RWPE1 (cell line): Measurements from ENCODE around the gene MALAT1.

Source experiments
- CTCF ChIA-PET: fragments of 350-600 bp; sonication (Branson Sonifier 250); formaldehyde crosslinking; extraction: SDS; loops from one replicate; lab custom pipeline; 2021; lab: Yijun Ruan, JAX
- POLR2A ChIA-PET: fragments of 400-600 bp; formaldehyde crosslinking; extraction: SDS; loops from one replicate; lab custom pipeline; 2020; ENCODE audit warnings: antibody characterized with exemption; ENCODE audit not compliant: low non-redundant PET; lab: Yijun Ruan, JAX
- DNase-seq: peaks from one replicate; pipeline ENCODE4 v3.0.0; 2012; ENCODE audit warnings: low spot score
- H3K27ac ChIP-seq: fragments of 450-650 bp; 2 replicates; pipeline ENCODE4 v1.5.1; 2017
- TF ChIP-seq, protein P1 (sequence below): fragments of 450-650 bp; conservative IDR thresholded peaks from 2 replicates; pipeline ENCODE4 v1.5.1; 2017; ENCODE audit warnings: low read depth, mild to moderate bottlenecking

MALAT1 gene

DNA sequence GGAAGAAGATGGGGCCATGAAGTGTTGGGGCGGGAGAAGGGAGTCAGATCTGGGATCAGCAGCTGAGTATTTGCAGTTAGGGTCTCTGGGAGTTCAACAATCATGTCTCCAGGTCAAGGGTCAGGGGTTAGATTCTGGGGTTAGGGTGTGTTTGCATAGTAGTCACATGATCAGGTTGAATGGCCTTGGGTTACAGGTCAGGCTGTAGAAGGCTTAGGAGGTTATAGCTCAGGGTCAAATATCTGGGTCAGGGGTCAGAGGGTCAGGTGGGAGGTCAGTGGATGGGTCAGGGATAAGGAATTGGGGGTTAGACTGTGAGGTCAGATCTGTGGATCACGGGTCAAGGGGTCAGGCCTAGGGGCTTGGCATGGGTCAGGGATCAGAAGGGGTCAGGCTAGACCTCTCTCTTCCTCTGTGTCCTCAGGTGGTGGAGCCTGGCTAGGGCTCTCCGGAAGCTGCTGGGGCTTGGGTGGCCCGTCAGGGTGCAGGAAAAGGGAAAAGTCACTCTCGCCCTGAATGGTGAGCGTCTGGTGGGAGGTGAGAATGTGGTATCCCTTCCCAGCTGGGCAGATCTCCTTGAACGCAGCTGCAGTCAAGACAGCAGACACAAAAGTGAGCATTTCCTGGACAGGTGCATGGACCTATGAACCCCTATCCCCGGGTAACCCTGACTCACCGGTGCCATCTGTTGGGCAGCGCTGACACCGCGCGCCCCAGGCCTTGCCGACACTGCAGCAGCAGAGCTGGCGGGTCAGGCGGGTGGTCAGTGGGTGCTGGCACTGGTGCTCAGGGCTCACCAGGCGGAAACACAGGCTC lies 52.9 kb downstream of the MALAT1 start:
- H3K27ac ChIP-seq: no peak overlapping the region
- TF ChIP-seq, protein P1, sequence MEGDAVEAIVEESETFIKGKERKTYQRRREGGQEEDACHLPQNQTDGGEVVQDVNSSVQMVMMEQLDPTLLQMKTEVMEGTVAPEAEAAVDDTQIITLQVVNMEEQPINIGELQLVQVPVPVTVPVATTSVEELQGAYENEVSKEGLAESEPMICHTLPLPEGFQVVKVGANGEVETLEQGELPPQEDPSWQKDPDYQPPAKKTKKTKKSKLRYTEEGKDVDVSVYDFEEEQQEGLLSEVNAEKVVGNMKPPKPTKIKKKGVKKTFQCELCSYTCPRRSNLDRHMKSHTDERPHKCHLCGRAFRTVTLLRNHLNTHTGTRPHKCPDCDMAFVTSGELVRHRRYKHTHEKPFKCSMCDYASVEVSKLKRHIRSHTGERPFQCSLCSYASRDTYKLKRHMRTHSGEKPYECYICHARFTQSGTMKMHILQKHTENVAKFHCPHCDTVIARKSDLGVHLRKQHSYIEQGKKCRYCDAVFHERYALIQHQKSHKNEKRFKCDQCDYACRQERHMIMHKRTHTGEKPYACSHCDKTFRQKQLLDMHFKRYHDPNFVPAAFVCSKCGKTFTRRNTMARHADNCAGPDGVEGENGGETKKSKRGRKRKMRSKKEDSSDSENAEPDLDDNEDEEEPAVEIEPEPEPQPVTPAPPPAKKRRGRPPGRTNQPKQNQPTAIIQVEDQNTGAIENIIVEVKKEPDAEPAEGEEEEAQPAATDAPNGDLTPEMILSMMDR: peak; percentile 54; the same call in 1 of the 2 replicates
- CTCF ChIA-PET: interaction anchor here (0.5 to 2.2 kb wide), 12 partner anchors 9 to 271 kb away, joined by 3 to 12 read pairs (median 3); no protein-coding TSS in a partner anchor
- POLR2A ChIA-PET: no interaction called here
- no peak for DNase-seq

DNA sequence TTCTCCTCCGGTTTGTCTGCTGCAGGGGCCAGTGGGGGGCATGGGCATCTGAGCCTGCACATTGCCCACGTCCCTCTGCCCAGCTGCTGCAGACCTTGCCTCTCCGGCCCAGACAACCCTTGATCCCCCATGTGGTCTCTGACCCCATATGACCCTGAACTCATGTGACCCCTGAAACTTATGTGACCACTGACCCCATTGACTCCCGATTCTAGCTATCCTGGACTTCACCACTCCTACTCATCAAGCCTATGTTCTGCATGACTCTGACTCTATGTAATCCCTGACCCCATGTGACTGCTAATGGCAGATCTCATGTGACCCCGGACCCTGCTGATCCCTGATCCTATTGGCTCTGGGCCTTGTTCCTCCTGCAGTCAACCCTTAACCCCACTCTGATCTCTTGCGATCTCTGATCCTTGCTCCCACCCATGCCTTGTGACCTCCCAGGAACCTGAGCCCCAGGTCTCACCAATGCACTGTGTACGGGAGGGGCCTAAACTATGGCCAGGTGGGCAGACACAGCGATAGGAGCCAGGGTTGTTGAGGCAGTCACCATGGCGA lies 53.6 kb downstream of the MALAT1 start:
- POLR2A ChIA-PET: no interaction called here
- no peak overlapping the region for H3K27ac ChIP-seq
- CTCF ChIA-PET: interaction anchor here (0.5 to 2.2 kb wide), 10 partner anchors 8 to 272 kb away, joined by 3 to 12 read pairs (median 3); no protein-coding TSS in a partner anchor
- TF ChIP-seq, protein P1: 0 out of 2 replicates have a peak, but pooled peaks have one; percentile 5
- no peak for DNase-seq

DNA sequence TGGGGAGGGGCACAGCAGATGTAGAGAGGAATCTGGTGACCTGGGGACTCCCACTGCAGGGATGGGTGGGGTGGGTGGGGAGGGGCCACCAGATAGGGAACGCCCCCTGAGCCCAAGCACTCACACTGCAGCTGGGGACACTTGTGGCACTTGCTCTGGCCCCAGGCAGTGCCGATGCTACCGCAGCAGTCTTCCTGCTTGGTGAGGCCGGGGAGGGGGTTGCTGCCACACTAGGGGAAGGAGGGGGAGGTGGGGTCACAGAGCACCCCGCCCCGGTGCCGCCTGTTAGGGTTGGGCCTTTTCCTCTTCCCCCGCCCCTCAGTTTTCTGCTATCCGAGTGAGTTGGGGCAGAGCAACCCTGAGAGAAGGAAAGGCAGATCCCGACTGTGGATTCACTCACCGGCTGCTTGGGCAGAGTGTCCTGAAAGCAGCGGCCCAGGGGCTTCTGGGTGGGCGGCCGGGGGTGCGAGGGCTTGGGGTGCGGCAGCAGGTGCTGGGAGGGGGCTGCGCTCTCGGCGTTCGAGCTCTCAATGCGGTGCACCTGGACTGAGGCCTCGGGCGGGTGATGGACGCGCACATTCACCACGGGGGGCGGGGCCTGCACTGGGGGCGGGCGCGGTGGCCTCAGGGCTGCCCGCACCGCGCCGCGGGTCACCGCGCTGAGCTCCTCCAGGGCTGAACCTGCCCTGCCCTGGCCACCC lies 54.6 kb downstream of the MALAT1 start:
- TF ChIP-seq, protein P1: no peak
- no peak for DNase-seq
- ChIA-PET CTCF (no interaction called here), POLR2A (no interaction called here)
- no peak overlapping the region for H3K27ac ChIP-seq

DNA sequence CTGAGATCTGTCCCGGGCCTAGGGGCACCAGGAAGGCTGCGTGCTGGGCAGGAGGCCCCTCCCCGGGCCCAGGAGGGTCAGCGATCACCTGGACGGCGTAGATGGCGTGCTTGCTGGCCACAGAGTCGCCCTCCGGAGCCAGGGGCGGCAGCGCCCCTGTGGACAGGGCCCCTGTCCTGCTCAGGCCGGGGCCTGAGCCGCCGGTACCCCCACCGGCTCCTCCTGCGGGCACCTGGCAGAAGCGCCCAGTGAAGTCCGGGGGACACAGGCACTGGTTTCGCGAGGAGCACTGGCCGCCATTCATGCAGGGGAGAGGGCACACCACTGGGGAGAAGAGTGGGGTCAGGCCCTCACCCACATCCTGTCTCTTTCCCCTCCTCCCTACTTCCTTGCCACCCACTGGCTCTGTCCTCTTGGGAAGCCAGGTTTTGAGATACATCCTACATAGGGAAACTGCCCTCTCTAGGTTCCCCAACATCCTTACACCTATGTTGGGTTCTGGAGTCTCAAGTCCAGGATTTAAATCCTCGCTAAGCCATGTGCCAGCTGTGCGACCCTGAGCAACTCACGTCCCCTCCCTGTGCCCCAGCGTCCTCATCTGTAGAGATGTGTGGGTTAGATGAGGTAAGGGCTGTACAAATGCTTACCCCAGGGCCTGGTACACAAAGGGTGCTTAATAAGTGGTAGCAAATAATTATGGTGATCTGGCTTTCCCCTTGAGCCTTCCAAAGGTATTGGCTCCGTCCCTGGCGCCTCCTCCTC lies 55.4 kb downstream of the MALAT1 start:
- ChIA-PET CTCF (interaction anchor here (1.8 kb wide), 1 partner anchor 14 kb away, joined by 15 read pairs; no protein-coding TSS in a partner anchor), POLR2A (interaction anchor here (1.3 kb wide), 1 partner anchor 14 kb away, joined by 3 read pairs; no protein-coding TSS in a partner anchor)
- TF ChIP-seq, protein P1: no peak
- no peak for DNase-seq
- H3K27ac ChIP-seq: peak overlapping the region; percentile 86

DNA sequence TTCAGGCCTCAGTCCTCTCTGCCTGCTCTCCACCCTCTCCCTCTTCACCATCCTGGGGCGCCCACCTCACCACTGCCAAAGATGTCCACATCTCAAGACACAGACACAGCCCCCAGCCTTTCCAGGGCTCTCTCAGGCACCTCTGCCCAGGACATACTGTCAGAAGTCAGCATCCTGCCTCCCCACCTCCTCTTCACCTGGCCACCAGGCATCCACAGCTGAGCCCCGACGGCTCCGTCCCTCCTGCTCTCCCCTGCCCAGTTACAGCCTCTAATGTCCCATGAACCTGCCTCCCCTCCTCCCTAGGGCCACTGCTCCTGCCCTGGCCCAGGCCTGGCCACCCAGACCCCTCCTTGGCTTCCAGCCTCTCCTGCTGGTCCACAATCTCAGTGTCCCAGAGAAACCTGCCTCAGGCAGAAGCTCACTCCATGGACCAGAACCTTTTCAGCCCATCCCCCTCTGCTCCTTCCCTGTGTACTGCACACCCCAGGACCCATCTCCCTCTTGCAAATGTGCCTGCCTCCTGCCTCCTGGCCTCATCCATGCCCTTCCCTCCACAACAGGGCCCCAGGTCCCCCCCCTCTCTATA lies 56.1 kb downstream of the MALAT1 start:
- ChIA-PET CTCF (interaction anchor here (1.8 kb wide), 1 partner anchor 14 kb away, joined by 15 read pairs; no protein-coding TSS in a partner anchor), POLR2A (interaction anchor here (1.3 kb wide), 1 partner anchor 14 kb away, joined by 3 read pairs; no protein-coding TSS in a partner anchor)
- TF ChIP-seq, protein P1: no peak
- no peak for DNase-seq
- H3K27ac ChIP-seq: peak overlapping the region; percentile 86
